Thyroid gland (tissue), 4 donors: ENCODE data around the gene PPM1H.

ENCODE experiments used
- POLR2A ChIP-seq, 2 donors: fragments of 450-650 bp; IDR thresholded peaks; one replicate each; pipeline ENCODE4 v1.6.1; 2017; ENCODE audit warnings: antibody characterized with exemption in 2 of 2, mild to moderate bottlenecking in 2 of 2, moderate library complexity in 1 of 2
- TF ChIP-seq, protein P1 (sequence below), 6 experiments: fragments of 200-600 bp in 3 of 6; fragments of 450-650 bp in 3 of 6; sonication (generic) in 3 of 6; IDR thresholded peaks; one replicate each; pipeline ENCODE4 v1.5.1; 2016 to 2019; ENCODE audit warnings: antibody characterized with exemption in 6 of 6, mild to moderate bottlenecking in 2 of 6, inconsistent platforms in 1 of 6, moderate library complexity in 1 of 6

DNA sequence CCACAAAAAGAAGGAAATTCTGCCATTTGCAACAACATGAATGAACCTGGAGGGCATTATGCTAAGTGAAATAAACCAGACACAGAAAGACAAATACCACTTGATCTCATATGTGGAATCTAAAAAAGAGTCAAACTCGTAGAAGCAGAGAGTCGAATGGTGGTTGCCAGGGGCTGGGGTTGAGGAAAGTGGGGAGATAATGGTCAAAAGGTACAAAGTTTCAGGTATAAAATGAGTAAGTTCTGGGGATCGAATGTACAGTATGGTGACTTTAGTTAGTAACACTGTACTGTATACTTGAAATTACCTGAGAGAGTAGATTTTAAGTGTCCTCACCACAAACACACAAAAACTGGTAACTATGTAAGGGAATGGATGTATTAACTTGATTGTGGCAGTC lies 129.4 kb downstream of the PPM1H start:
- no peak for TF ChIP-seq POLR2A (IDR thresholded peaks at IDR 0.05)
- TF ChIP-seq, protein P1, sequence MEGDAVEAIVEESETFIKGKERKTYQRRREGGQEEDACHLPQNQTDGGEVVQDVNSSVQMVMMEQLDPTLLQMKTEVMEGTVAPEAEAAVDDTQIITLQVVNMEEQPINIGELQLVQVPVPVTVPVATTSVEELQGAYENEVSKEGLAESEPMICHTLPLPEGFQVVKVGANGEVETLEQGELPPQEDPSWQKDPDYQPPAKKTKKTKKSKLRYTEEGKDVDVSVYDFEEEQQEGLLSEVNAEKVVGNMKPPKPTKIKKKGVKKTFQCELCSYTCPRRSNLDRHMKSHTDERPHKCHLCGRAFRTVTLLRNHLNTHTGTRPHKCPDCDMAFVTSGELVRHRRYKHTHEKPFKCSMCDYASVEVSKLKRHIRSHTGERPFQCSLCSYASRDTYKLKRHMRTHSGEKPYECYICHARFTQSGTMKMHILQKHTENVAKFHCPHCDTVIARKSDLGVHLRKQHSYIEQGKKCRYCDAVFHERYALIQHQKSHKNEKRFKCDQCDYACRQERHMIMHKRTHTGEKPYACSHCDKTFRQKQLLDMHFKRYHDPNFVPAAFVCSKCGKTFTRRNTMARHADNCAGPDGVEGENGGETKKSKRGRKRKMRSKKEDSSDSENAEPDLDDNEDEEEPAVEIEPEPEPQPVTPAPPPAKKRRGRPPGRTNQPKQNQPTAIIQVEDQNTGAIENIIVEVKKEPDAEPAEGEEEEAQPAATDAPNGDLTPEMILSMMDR (IDR thresholded peaks at IDR 0.05) = no peak
